ENCODE results near the gene DTYMK. TPM values are rescaled to one million over a fixed set of nuclear protein-coding genes. Genes with fewer than 3 reads are reported as not detected.

Gene DTYMK
- 12.5 and 23.9 TPM in 2 replicates for total RNA-seq

DNA sequence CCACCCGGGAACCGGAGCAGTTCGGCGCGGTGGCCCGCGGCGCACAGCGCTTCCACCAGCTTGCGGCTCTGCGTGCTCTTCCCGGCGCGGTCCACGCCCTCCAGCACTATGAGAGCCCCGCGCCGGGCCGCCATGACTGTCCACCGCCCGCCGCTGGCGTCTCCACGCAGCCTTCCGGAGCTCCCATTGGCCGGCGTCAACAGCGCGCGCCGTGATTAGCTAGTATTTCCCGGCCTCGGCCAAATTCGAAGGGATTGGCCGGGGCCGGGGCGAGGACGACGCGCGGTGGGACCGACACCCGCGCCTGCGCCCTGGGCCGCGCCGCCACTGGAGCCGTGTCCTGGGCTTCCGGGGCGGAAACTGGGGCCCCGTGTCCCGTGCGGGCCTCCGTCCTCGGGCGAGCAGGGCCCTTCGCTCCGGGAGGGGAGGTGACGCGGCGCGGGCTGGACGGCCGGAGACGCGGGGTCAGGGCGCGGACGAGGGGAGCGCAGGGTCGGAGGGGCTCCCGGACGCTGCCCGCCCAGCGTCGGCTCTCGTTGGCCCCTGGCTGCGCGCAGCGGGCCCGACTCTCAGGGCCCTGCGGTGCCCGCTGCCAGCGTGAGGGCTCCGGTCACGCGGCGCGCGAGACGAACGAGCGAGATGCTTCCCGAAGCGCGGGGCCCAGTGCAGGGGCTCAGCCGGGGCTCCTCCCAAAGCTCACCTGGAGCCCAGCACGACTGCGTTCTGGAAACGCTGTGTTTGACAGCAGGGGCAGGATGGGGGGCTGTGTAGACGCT lies at the start of gene DTYMK:
Gene DTYMK (minus strand): TSS at position 166 of the 776 bp plus-strand sequence. CDS start 32 bp downstream, at position 134.

DNA sequence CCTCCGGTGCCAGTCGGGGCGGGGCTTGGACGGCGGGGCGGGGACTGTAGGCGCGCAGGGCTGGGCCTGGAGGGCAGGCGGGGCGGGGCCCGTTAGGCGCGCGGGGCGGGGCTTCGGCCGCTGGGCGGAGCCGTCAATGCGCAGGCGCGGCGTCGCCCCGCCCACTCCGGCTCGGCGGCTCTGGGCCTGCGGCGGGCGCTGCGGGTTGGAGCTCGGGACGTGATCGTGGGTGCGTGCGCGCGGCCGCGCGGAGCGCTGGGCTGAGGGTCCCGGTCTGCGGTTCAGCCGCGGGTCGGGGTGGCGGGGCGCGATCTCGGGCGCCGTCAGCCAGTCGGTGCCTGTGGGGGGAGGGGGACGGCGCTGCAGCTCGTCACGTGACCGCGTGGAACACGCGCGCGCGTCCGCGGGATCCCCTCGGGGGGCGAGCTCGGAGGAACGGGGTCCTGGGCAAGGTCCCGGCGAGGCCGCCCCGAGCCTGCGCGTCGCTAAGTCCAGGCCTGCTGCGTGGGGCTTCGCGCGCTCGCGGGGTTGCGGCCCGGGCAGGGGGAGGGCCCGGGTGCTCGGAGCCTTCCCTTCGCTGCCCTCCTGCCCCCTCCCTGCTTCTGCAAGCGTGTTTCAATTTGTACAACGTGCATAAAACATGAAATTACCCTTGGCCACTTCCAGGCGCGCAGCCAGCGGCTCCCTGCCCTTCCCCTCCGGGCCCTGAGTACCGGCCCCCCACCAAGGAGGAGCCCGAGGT lies 48.0 kb upstream of the DTYMK start, which contains the start of gene D2HGDH:
Gene D2HGDH (plus strand): TSS at position 164 of the 742 bp plus-strand sequence. CDS start 595 bp downstream, outside the sequence.

GRCh38 chr2:241701399-241702154 lies 15.0 kb upstream of the DTYMK start, which contains the start of gene ING5:
ING5 (plus strand) TSS chr2:241702039; CDS start chr2:241702066, 27 bp downstream.

GRCh38 chr2:241637018-241637794 lies 49.4 kb downstream of the DTYMK start, which contains the start of the genes ATG4B and THAP4:
ATG4B (plus strand) TSS chr2:241637693; CDS start chr2:241637715, 22 bp downstream.
THAP4 (minus strand) TSS chr2:241637158; CDS start chr2:241637017, 141 bp downstream.

Other genes starting within 250 kb of the DTYMK start
- 180 and 241 TPM in 2 replicates for gene STK25, start 178.2 kb downstream of the DTYMK start, total RNA-seq
- 21.7 and 35.5 TPM in 2 replicates for gene BOK, start 128.1 kb downstream of the DTYMK start, total RNA-seq
- gene THAP4, start 49.7 kb downstream of the DTYMK start, total RNA-seq, result 22.3 and 36.0 TPM in 2 replicates
- 46.9 and 81.8 TPM in 2 replicates for gene ATG4B, start 49.1 kb downstream of the DTYMK start, total RNA-seq
- gene ING5, start 15.2 kb upstream of the DTYMK start, total RNA-seq, result 19.9 and 24.8 TPM in 2 replicates
- 19.0 and 20.5 TPM in 2 replicates for gene D2HGDH, start 47.8 kb upstream of the DTYMK start, total RNA-seq
- under 0.01 and 0.74 TPM in 2 replicates for gene GAL3ST2, start 90.0 kb upstream of the DTYMK start, total RNA-seq
- gene NEU4, start 122.4 kb upstream of the DTYMK start, total RNA-seq, result 0.18 TPM in 1 of 2 replicates, not detected in the other
- not detected in 2 replicates for gene PDCD1, start 172.1 kb upstream of the DTYMK start, total RNA-seq
- not detected in 2 replicates for gene RTP5, start 182.9 kb upstream of the DTYMK start, total RNA-seq

Data from smooth muscle cell of the umbilical artery (primary cell).